Measurements from ENCODE around the gene CEACAM1.

CEACAM1 gene

DNA sequence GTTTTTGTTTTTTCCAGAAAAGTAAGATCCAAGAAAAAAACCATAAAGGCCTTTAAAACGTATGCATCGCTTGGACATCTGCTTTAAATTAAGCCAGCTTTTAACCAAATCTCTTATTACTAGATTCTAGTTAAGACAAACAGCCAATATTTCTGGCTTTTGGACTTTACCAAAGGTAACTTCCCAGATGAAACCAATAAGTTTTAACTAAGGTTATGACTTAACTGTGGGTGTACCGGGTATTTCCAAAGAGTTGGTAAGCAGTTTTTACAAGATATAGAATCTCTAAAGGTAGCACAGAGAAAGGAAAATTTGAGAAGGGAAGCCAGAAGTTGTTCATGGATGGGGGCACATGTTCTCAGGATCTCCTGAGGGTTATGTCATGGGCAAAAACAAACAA, 34.0 kb downstream of the CEACAM1 start:
- peaks cover 23% of the 10 kb centered on the region for H3F3A ChIP-seq (ENCODE audit: insufficient read depth, low read length)
- no peaks in the 10 kb centered on the region for H3K9me2 ChIP-seq (replicated peaks; ENCODE audit: insufficient read depth, low read length)

GRCh38 chr19:42488783-42489521, 39.3 kb downstream of the CEACAM1 start:
- Histone ChIP-seq H3K9me3 (replicated peaks; ENCODE audit: insufficient read depth, low read length) (no peaks in the 10 kb centered on the region), H3K79me2 (ENCODE audit: low read length) (no peaks in the 10 kb centered on the region), H3F3A (ENCODE audit: insufficient read depth, low read length) (no peaks in the 10 kb centered on the region), H4K20me1 (ENCODE audit: insufficient read depth, low read length) (no peaks in the 10 kb centered on the region), H2AFZ (ENCODE audit: low read length) (no peak overlapping the region), H3K9me2 (replicated peaks; ENCODE audit: insufficient read depth, low read length) (no peaks in the 10 kb centered on the region), H3K4me3 (ENCODE audit: low read length) (no peak overlapping the region), H3K27ac (ENCODE audit: low read length) (no peak overlapping the region), H3K27me3 (replicated peaks; ENCODE audit: insufficient read depth, low read length) (no peaks in the 10 kb centered on the region), H3K4me1 (ENCODE audit: low read length) (no peaks in the 10 kb centered on the region), H3K36me3 (replicated peaks; ENCODE audit: insufficient read depth, low read length) (no peaks in the 10 kb centered on the region), H3K4me2 (ENCODE audit: low read depth, low read length) (no peak overlapping the region), H3K9ac (ENCODE audit: low read length) (no peak overlapping the region)
- DNase-seq, result no peak
- TF ChIP-seq EZH2 (optimal IDR thresholded peaks at IDR 0.05; ENCODE audit: low read depth, low read length), result no peak

More for the DNA sequence above, 34.0 kb downstream of the CEACAM1 start:
- Histone ChIP-seq H3K27ac (ENCODE audit: low read length) (no peak overlapping the region), H3K4me2 (ENCODE audit: low read depth, low read length) (no peak overlapping the region), H3K4me3 (ENCODE audit: low read length) (no peak overlapping the region), H2AFZ (ENCODE audit: low read length) (no peak overlapping the region), H3K9ac (ENCODE audit: low read length) (no peak overlapping the region), H3K27me3 (replicated peaks; ENCODE audit: insufficient read depth, low read length) (no peaks in the 10 kb centered on the region), H4K20me1 (ENCODE audit: insufficient read depth, low read length) (no peaks in the 10 kb centered on the region), H3K4me1 (ENCODE audit: low read length) (peaks cover 31% of the 10 kb centered on the region), H3K79me2 (ENCODE audit: low read length) (no peaks in the 10 kb centered on the region), H3K36me3 (replicated peaks; ENCODE audit: insufficient read depth, low read length) (no peaks in the 10 kb centered on the region), H3K9me3 (replicated peaks; ENCODE audit: insufficient read depth, low read length) (no peaks in the 10 kb centered on the region)
- no peak for DNase-seq
- no peak for TF ChIP-seq EZH2phosphoT487 (IDR thresholded peaks at IDR 0.05; ENCODE audit: low read length)
- no peak for TF ChIP-seq EZH2 (optimal IDR thresholded peaks at IDR 0.05; ENCODE audit: low read depth, low read length)
- TF ChIP-seq, protein P1, sequence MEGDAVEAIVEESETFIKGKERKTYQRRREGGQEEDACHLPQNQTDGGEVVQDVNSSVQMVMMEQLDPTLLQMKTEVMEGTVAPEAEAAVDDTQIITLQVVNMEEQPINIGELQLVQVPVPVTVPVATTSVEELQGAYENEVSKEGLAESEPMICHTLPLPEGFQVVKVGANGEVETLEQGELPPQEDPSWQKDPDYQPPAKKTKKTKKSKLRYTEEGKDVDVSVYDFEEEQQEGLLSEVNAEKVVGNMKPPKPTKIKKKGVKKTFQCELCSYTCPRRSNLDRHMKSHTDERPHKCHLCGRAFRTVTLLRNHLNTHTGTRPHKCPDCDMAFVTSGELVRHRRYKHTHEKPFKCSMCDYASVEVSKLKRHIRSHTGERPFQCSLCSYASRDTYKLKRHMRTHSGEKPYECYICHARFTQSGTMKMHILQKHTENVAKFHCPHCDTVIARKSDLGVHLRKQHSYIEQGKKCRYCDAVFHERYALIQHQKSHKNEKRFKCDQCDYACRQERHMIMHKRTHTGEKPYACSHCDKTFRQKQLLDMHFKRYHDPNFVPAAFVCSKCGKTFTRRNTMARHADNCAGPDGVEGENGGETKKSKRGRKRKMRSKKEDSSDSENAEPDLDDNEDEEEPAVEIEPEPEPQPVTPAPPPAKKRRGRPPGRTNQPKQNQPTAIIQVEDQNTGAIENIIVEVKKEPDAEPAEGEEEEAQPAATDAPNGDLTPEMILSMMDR (IDR thresholded peaks at IDR 0.05; ENCODE audit: low read length), result no peak

- no peak for TF ChIP-seq EZH2 (optimal IDR thresholded peaks at IDR 0.05; ENCODE audit: low read depth, low read length)
- TF ChIP-seq, protein P1 (IDR thresholded peaks at IDR 0.05; ENCODE audit: low read length), result no peak
- TF ChIP-seq EZH2phosphoT487 (IDR thresholded peaks at IDR 0.05; ENCODE audit: low read length), result no peak
- DNase-seq, result no peak
- Histone ChIP-seq H3K27me3 (replicated peaks; ENCODE audit: insufficient read depth, low read length) (no peaks in the 10 kb centered on the region), H3K79me2 (ENCODE audit: low read length) (no peaks in the 10 kb centered on the region), H3K4me1 (ENCODE audit: low read length) (no peaks in the 10 kb centered on the region), H3K27ac (ENCODE audit: low read length) (no peak overlapping the region), H3K9ac (ENCODE audit: low read length) (no peak overlapping the region), H3K9me2 (replicated peaks; ENCODE audit: insufficient read depth, low read length) (no peaks in the 10 kb centered on the region), H3K36me3 (replicated peaks; ENCODE audit: insufficient read depth, low read length) (no peaks in the 10 kb centered on the region), H3K4me2 (ENCODE audit: low read depth, low read length) (no peak overlapping the region), H3F3A (ENCODE audit: insufficient read depth, low read length) (no peaks in the 10 kb centered on the region), H3K4me3 (ENCODE audit: low read length) (no peak overlapping the region), H2AFZ (ENCODE audit: low read length) (no peak overlapping the region), H3K9me3 (replicated peaks; ENCODE audit: insufficient read depth, low read length) (no peaks in the 10 kb centered on the region), H4K20me1 (ENCODE audit: insufficient read depth, low read length) (no peaks in the 10 kb centered on the region)
Observed at GRCh38 chr19:42487798-42488178, 40.5 kb downstream of the CEACAM1 start.
